Naive thymus-derived CD4-positive, alpha-beta T cell (primary cell): Measurements from ENCODE around the gene HOXD11. TPM values are rescaled to one million over a fixed set of nuclear protein-coding genes. Genes with fewer than 3 reads are reported as not detected.

Experiments
- ATAC-seq: fragments of 150-1000 bp; cut with Tn5 transposase; 2 replicates; pipeline ENCODE4 v1.10.0; 2021; ENCODE audit warnings: mild to moderate bottlenecking, moderate library complexity
- CTCF ChIA-PET: fragments of 350-600 bp; sonication (Branson Sonifier 250); formaldehyde crosslinking; loops from one replicate; lab custom pipeline; 2021; ENCODE audit warnings: antibody characterized with exemption; lab: Charles Lee
- POLR2A ChIA-PET: fragments of 350-600 bp; sonication (Branson Sonifier 250); formaldehyde crosslinking; loops from one replicate; lab custom pipeline; 2021; ENCODE audit warnings: antibody characterized with exemption, inconsistent platforms; lab: Charles Lee
- DNase-seq, 9 donors: peaks; one replicate each; pipeline versions ENCODE4 v3.0.0 to v3.0.0-alpha.2; 2020 to 2022; ENCODE audit warnings: mixed read lengths in 1 of 9
- H3K27ac ChIP-seq: one replicate; pipeline ENCODE4 v1.7.0; 2013; ENCODE audit warnings: mild to moderate bottlenecking, low read depth, low read length, moderate library complexity
- H3K27me3 ChIP-seq, 2 donors: one replicate each; pipeline ENCODE4 v1.7.0; 2013; ENCODE audit warnings: low read length in 2 of 2, mild to moderate bottlenecking in 2 of 2, moderate library complexity in 2 of 2; ENCODE audit not compliant: control insufficient read depth in 2 of 2, insufficient read depth in 2 of 2
- H3K36me3 ChIP-seq, 3 experiments: 1 replicate in 2 of 3; 2 replicates in 1 of 3; pipeline ENCODE4 v1.7.0; 2013; ENCODE audit warnings: low read length in 3 of 3, mild to moderate bottlenecking in 3 of 3, moderate library complexity in 1 of 3; ENCODE audit not compliant: insufficient read depth in 3 of 3, control insufficient read depth in 2 of 3
- H3K4me1 ChIP-seq, 2 donors: one replicate each; pipeline ENCODE4 v1.7.0; 2013; ENCODE audit warnings: low read length in 2 of 2, mild to moderate bottlenecking in 2 of 2, moderate library complexity in 1 of 2; ENCODE audit not compliant: control insufficient read depth in 2 of 2, insufficient read depth in 2 of 2
- H3K4me3 ChIP-seq: 2 replicates; pipeline ENCODE4 v1.7.0; 2013; ENCODE audit warnings: mild to moderate bottlenecking, low read length
- H3K9me3 ChIP-seq, 3 experiments: 1 replicate in 2 of 3; 2 replicates in 1 of 3; pipeline ENCODE4 v1.7.0; 2013; ENCODE audit warnings: low read length in 3 of 3; ENCODE audit not compliant: control insufficient read depth in 2 of 3
- H3K27ac Mint-ChIP-seq, 9 donors: one replicate each; pipeline ENCODE4 v1.8.0; 2020 to 2022; ENCODE audit warnings: mixed read lengths in 9 of 9, mild to moderate bottlenecking in 8 of 9, moderate library complexity in 5 of 9, inconsistent platforms in 2 of 9
- H3K27me3 Mint-ChIP-seq, 5 donors: one replicate each; pipeline ENCODE4 v1.8.0; 2021 to 2022; ENCODE audit warnings: mixed read lengths in 5 of 5, mild to moderate bottlenecking in 1 of 5
- H3K36me3 Mint-ChIP-seq, 5 donors: one replicate each; pipeline ENCODE4 v1.8.0; 2020 to 2022; ENCODE audit warnings: mixed read lengths in 5 of 5, mild to moderate bottlenecking in 3 of 5, inconsistent platforms in 1 of 5
- H3K4me1 Mint-ChIP-seq, 7 donors: one replicate each; pipeline ENCODE4 v1.8.0; 2020 to 2022; ENCODE audit warnings: mixed read lengths in 7 of 7, mild to moderate bottlenecking in 3 of 7, inconsistent platforms in 1 of 7
- H3K4me3 Mint-ChIP-seq, 10 donors: one replicate each; pipeline ENCODE4 v1.8.0; 2020 to 2022; ENCODE audit warnings: mild to moderate bottlenecking in 10 of 10, mixed read lengths in 10 of 10, moderate library complexity in 6 of 10, inconsistent platforms in 2 of 10
- H3K9me3 Mint-ChIP-seq, 11 donors: one replicate each; pipeline ENCODE4 v1.8.0; 2020 to 2022; ENCODE audit warnings: mixed read lengths in 11 of 11, mild to moderate bottlenecking in 4 of 11, inconsistent platforms in 1 of 11, moderate library complexity in 1 of 11
- intact Hi-C, 2 donors: fragments of 100-400 bp; cut with micrococcal nuclease; formaldehyde crosslinking; loops; one replicate each; pipeline ENCODE4 v1.15.1; 2023
- polyA plus RNA-seq, 2 donors: library from polyadenylated mRNA; unstranded; fragments of 300-500 nt; fragmentation: Illumina TruSeq; gene quantifications; one replicate each; pipeline ENCODE4 v1.2.3, GENCODE V29; 2021
- total RNA-seq, 6 experiments: library from RNA in 5 of 6; stranded (reverse) in 5 of 6; gene quantifications; 1 replicate in 5 of 6; 2 replicates in 1 of 6; pipeline ENCODE4 v1.2.3 and lab custom pipeline; 2021 to 2026

The HOXD11 gene
- total and polyA plus RNA-seq, 7 experiments from 2014 or later: not detected

- peaks cover 0 to 4% (median 2%) of the 10 kb centered on the region in 5 donors for H3K36me3 Mint-ChIP-seq
- H3K4me3 Mint-ChIP-seq: peak within 1 kb of the TSS; percentile 26 to 85 (median 76)
- Histone ChIP-seq H3K36me3 (no peaks in the 10 kb centered on the region), H3K27ac (no peak within 1 kb of the TSS), H3K27me3 (peaks cover 27 to 81% of the 10 kb centered on the region in 2 donors), H3K4me1 (peaks cover 0 to 15% of the 10 kb centered on the region in 2 donors), H3K9me3 (no peaks in the 10 kb centered on the region), H3K4me3 (peak within 1 kb of the TSS; percentile 33)
- ChIA-PET CTCF (no interaction called here), POLR2A (interaction anchor here (0.5 kb wide), 1 partner anchor 1009 kb away, joined by 4 read pairs; no protein-coding TSS in a partner anchor)
- H3K27ac Mint-ChIP-seq: peak within 1 kb of the TSS in 2 of 9 donors; percentile 38 to 86
- intact Hi-C loops: loop anchor here (1.0 to 10.0 kb wide), 4 partner anchors 8 to 1788 kb away; partner anchors contain the start of gene SP9 (in 1 of the 2)
- H3K9me3 Mint-ChIP-seq: peaks cover 0 to 20% (median 6%) of the 10 kb centered on the region in 11 donors
- ATAC-seq (peak; percentile 35), DNase-seq (peak in 2 of 9 donors; percentile 39 to 43)
- peaks cover 77 to 90% (median 82%) of the 10 kb centered on the region in 5 donors for H3K27me3 Mint-ChIP-seq
- H3K4me1 Mint-ChIP-seq: peaks cover 3 to 32% (median 15%) of the 10 kb centered on the region in 7 donors
These were observed 15.8 kb downstream of the HOXD11 start, which contains the start of gene HOXD9 for GRCh38 chr2:176122683-176123410. Gene HOXD9, plus strand, starts transcription at chr2:176122719. Its CDS starts 50 bp downstream, at chr2:176122769.

- Mint-ChIP-seq H3K9me3 (peaks cover 0 to 19% (median 5%) of the 10 kb centered on the region in 11 donors), H3K4me1 (peaks cover 8 to 39% (median 21%) of the 10 kb centered on the region in 7 donors), H3K27ac (peak overlapping the region in 2 of 9 donors; percentile 43 to 86), H3K36me3 (peaks cover 0 to 4% (median 0%) of the 10 kb centered on the region in 5 donors), H3K27me3 (peaks cover 77 to 90% (median 82%) of the 10 kb centered on the region in 5 donors), H3K4me3 (peak overlapping the region; percentile 26 to 75 (median 58))
- ATAC-seq (no peak), DNase-seq (no peak)
- Histone ChIP-seq H3K27ac (no peak overlapping the region), H3K36me3 (no peaks in the 10 kb centered on the region), H3K4me1 (peaks cover 0 to 15% of the 10 kb centered on the region in 2 donors), H3K4me3 (no peak overlapping the region), H3K9me3 (no peaks in the 10 kb centered on the region), H3K27me3 (peaks cover 34 to 81% of the 10 kb centered on the region in 2 donors)
- POLR2A ChIA-PET: no interaction called here
- intact Hi-C loops: loop anchor here (1.0 to 10.0 kb wide), 4 partner anchors 8 to 1789 kb away; partner anchors contain the start of gene SP9 (in 1 of the 2)
- CTCF ChIA-PET: no interaction called here
These were observed 16.5 kb downstream of the HOXD11 start for GRCh38 chr2:176123411-176124109.

- H3K27me3 ChIP-seq: peaks cover 34 to 83% of the 10 kb centered on the region in 2 donors
- H3K27me3 Mint-ChIP-seq: peaks cover 78 to 90% (median 81%) of the 10 kb centered on the region in 5 donors
- ChIA-PET CTCF (no interaction called here), POLR2A (no interaction called here)
- no peak for DNase-seq
- peak overlapping the region in 3 of 9 donors; percentile 43 to 86 (median 44) for H3K27ac Mint-ChIP-seq
- no peaks in the 10 kb centered on the region for H3K9me3 ChIP-seq
- peaks cover 0 to 15% of the 10 kb centered on the region in 2 donors for H3K4me1 ChIP-seq
- peak overlapping the region in 8 of 10 donors; percentile 26 to 75 (median 59) for H3K4me3 Mint-ChIP-seq
- peaks cover 0 to 15% (median 1%) of the 10 kb centered on the region in 11 donors for H3K9me3 Mint-ChIP-seq
- intact Hi-C loops: loop anchor here (10.0 kb wide), 3 partner anchors 1210 to 1790 kb away; partner anchors contain the start of gene SP9 (in 1 of the 2)
- H3K27ac ChIP-seq: no peak overlapping the region
- peaks cover 8 to 42% (median 25%) of the 10 kb centered on the region in 7 donors for H3K4me1 Mint-ChIP-seq
- ATAC-seq: no peak
- no peaks in the 10 kb centered on the region for H3K36me3 ChIP-seq
- no peak overlapping the region for H3K4me3 ChIP-seq
- no peaks in the 10 kb centered on the region for H3K36me3 Mint-ChIP-seq
These were observed 17.2 kb downstream of the HOXD11 start for GRCh38 chr2:176124110-176124946.

GRCh38 chr2:176124947-176125771 is 18.1 kb downstream of the HOXD11 start:
- Mint-ChIP-seq H3K27ac (peak overlapping the region in 1 of 9 donors; percentile 51), H3K4me1 (peaks cover 8 to 42% (median 26%) of the 10 kb centered on the region in 7 donors), H3K36me3 (no peaks in the 10 kb centered on the region), H3K4me3 (peak overlapping the region in 1 of 10 donors; percentile 26), H3K9me3 (peaks cover 0 to 14% (median 0%) of the 10 kb centered on the region in 11 donors), H3K27me3 (peaks cover 71 to 82% (median 73%) of the 10 kb centered on the region in 5 donors)
- no peak for ATAC-seq
- Histone ChIP-seq H3K27me3 (peaks cover 34 to 78% of the 10 kb centered on the region in 2 donors), H3K9me3 (no peaks in the 10 kb centered on the region), H3K4me3 (no peak overlapping the region), H3K27ac (no peak overlapping the region), H3K36me3 (no peaks in the 10 kb centered on the region), H3K4me1 (peaks cover 0 to 15% of the 10 kb centered on the region in 2 donors)
- DNase-seq: peak in 1 of 9 donors; percentile 17
- ChIA-PET CTCF (interaction anchor here (0.7 to 5.6 kb wide), 3 partner anchors 8 to 534 kb away, joined by 3 to 65 read pairs (median 5); no protein-coding TSS in a partner anchor), POLR2A (no interaction called here)
- intact Hi-C loops: loop anchor here (5.0 to 10.0 kb wide), 5 partner anchors 123 to 1790 kb away; partner anchors contain the start of genes LNPK (in 1 of the 2) and SP9 (in 1 of the 2)

- Mint-ChIP-seq H3K4me3 (no peak overlapping the region), H3K27me3 (peaks cover 67 to 79% (median 69%) of the 10 kb centered on the region in 5 donors), H3K9me3 (peaks cover 0 to 9% (median 0%) of the 10 kb centered on the region in 11 donors), H3K4me1 (peaks cover 9 to 43% (median 28%) of the 10 kb centered on the region in 7 donors), H3K27ac (peak overlapping the region in 1 of 9 donors; percentile 7), H3K36me3 (no peaks in the 10 kb centered on the region)
- intact Hi-C loops: loop anchor here (2.0 to 10.0 kb wide), 7 partner anchors 123 to 1791 kb away; partner anchors contain the start of genes LNPK (in 1 of the 2) and SP9 (in 1 of the 2)
- Histone ChIP-seq H3K27me3 (peaks cover 34 to 74% of the 10 kb centered on the region in 2 donors), H3K4me1 (peaks cover 3 to 19% of the 10 kb centered on the region in 2 donors), H3K27ac (no peak overlapping the region), H3K4me3 (no peak overlapping the region), H3K9me3 (no peaks in the 10 kb centered on the region), H3K36me3 (no peaks in the 10 kb centered on the region)
- ATAC-seq: no peak
- DNase-seq: no peak
- ChIA-PET CTCF (interaction anchor here (0.7 to 5.6 kb wide), 4 partner anchors 8 to 534 kb away, joined by 3 to 65 read pairs (median 10); no protein-coding TSS in a partner anchor), POLR2A (no interaction called here)
These were observed 18.6 kb downstream of the HOXD11 start for GRCh38 chr2:176125772-176126054.
